HCT116 (cell line): ENCODE measurements around the gene SIGLEC12. TPM values are rescaled to one million over a fixed set of nuclear protein-coding genes. Genes with fewer than 3 reads are reported as not detected.

Experiments used
- ATAC-seq: fragments of 200-7000 bp; cut with Tn5 transposase; 2 replicates; pipeline ENCODE4 v1.9.1; 2020; ENCODE audit warnings: mild to moderate bottlenecking, moderate library complexity
- BruUV-seq: library from RNA; stranded (reverse); fragments of 400-500 nt; replicated peaks from 2 replicates; lab custom pipeline; 2021; lab: Mats Ljungman, UMichigan
- CTCF ChIA-PET: fragments of 300-600 bp; sonication (Branson Sonifier 250); formaldehyde crosslinking; loops from one replicate; lab custom pipeline; 2021; ENCODE audit warnings: antibody characterized with exemption; lab: Charles Lee
- POLR2A ChIA-PET: fragments of 300-600, 350-600 bp; sonication (Branson Sonifier 250); formaldehyde crosslinking; loops from one replicate; lab custom pipeline; 2021; ENCODE audit warnings: antibody characterized with exemption; lab: Charles Lee
- RAD21 ChIA-PET, 2 experiments: fragments of 300-600 bp; sonication (Branson Sonifier 250); formaldehyde crosslinking; loops; one replicate each; lab custom pipeline; 2023; ENCODE audit warnings: low total read pairs in 2 of 2; ENCODE audit not compliant: uncharacterized antibody in 2 of 2, unreplicated experiment in 2 of 2, low non-redundant PET in 1 of 2; lab: Charles Lee
- DNase-seq: peaks from one replicate; pipeline ENCODE4 v3.0.0-alpha.2; 2010; ENCODE audit warnings: low read depth, low spot score
- H2AFZ ChIP-seq: fragments of 200-600 bp; shearing (Covaris generic), sonication (generic); 2 replicates; pipeline ENCODE4 v1.6.1; 2017; ENCODE audit warnings: low read depth, mixed run types, mixed read lengths, antibody characterized with exemption, low read length; ENCODE audit not compliant: poor library complexity, severe bottlenecking
- H3K27ac ChIP-seq: 2 replicates; pipeline ENCODE4 v1.5.1; 2012; ENCODE audit warnings: low read depth, low read length
- H3K27me3 ChIP-seq: fragments of 200-600 bp; sonication (generic); 2 replicates; pipeline ENCODE4 v1.6.1; 2016; ENCODE audit warnings: mixed run types, low read length, mixed read lengths; ENCODE audit not compliant: insufficient read depth
- H3K36me3 ChIP-seq, 2 experiments: fragments of 200-500 bp in 1 of 2; fragments of 200-600 bp in 1 of 2; sonication (Bioruptor generic) in 1 of 2; sonication (generic) in 1 of 2; 2 replicates each; pipeline versions ENCODE4 v1.5.1 to v1.6.1; 2014 to 2016; ENCODE audit warnings: low read length in 2 of 2, inconsistent platforms in 1 of 2, mixed read lengths in 1 of 2, mixed run types in 1 of 2; ENCODE audit not compliant: insufficient read depth in 2 of 2, control insufficient read depth in 1 of 2
- H3K4me1 ChIP-seq, 2 experiments: fragments of 200-600 bp in 1 of 2; sonication (generic) in 1 of 2; 2 replicates each; pipeline versions ENCODE4 v1.5.1 to v1.6.1; 2012 to 2017; ENCODE audit warnings: low read length in 2 of 2, inconsistent platforms in 1 of 2, mild to moderate bottlenecking in 1 of 2, mixed read lengths in 1 of 2, mixed run types in 1 of 2, moderate library complexity in 1 of 2; ENCODE audit not compliant: insufficient read depth in 2 of 2, control insufficient read depth in 1 of 2
- H3K4me2 ChIP-seq: fragments of 200-600 bp; sonication (generic); 2 replicates; pipeline ENCODE4 v1.6.1; 2017; ENCODE audit warnings: mixed run types, low read length, mixed read lengths
- H3K4me3 ChIP-seq, 2 experiments: fragments of 200-600 bp in 1 of 2; sonication (generic) in 1 of 2; replicated peaks in 1 of 2; 2 replicates each; pipeline ENCODE4 v1.5.1; 2011 to 2016; ENCODE audit warnings: low read length in 2 of 2, control low read depth in 1 of 2, low read depth in 1 of 2, mild to moderate bottlenecking in 1 of 2, mixed read lengths in 1 of 2, mixed run types in 1 of 2
- H3K79me2 ChIP-seq: fragments of 200-600 bp; sonication (generic); 2 replicates; pipeline ENCODE4 v1.6.1; 2017; ENCODE audit warnings: mild to moderate bottlenecking, mixed run types, low read length, moderate library complexity, mixed read lengths; ENCODE audit not compliant: insufficient read depth
- H3K9ac ChIP-seq: fragments of 200-600 bp; sonication (generic); 2 replicates; pipeline ENCODE4 v1.6.1; 2016; ENCODE audit warnings: low read length, mixed read lengths
- H3K9me2 ChIP-seq: fragments of 200-600 bp; sonication (generic), shearing (Covaris generic); 2 replicates; pipeline ENCODE4 v1.6.1; 2017; ENCODE audit warnings: mixed run types, mild to moderate bottlenecking, moderate library complexity; ENCODE audit not compliant: insufficient read depth
- H3K9me3 ChIP-seq, 2 experiments: fragments of 200-500 bp in 1 of 2; fragments of 200-600 bp in 1 of 2; sonication (Bioruptor generic) in 1 of 2; sonication (generic) in 1 of 2; 2 replicates each; pipeline ENCODE4 v1.6.1; 2014 to 2017; ENCODE audit warnings: low read length in 2 of 2, mixed read lengths in 2 of 2, inconsistent platforms in 1 of 2, low read depth in 1 of 2, mild to moderate bottlenecking in 1 of 2, mixed run types in 1 of 2, moderate library complexity in 1 of 2; ENCODE audit not compliant: control insufficient read depth in 1 of 2, insufficient read depth in 1 of 2
- H4K20me1 ChIP-seq: fragments of 200-600 bp; sonication (generic), shearing (Covaris generic); 2 replicates; pipeline ENCODE4 v1.6.1; 2017; ENCODE audit warnings: mixed run types, mild to moderate bottlenecking, moderate library complexity; ENCODE audit not compliant: insufficient read depth
- ATF3 ChIP-seq: IDR thresholded peaks from 2 replicates; pipeline ENCODE4 v1.6.1; 2012
- CBX3 ChIP-seq: IDR thresholded peaks from 2 replicates; pipeline ENCODE4 v1.6.1; 2012; ENCODE audit warnings: low read depth
- EZH2 ChIP-seq: fragments of 200-600 bp; sonication (generic); IDR thresholded peaks from 2 replicates; pipeline ENCODE4 v1.6.1; 2017; ENCODE audit warnings: antibody characterized with exemption, mixed run types
- EZH2phosphoT487 ChIP-seq: fragments of 200-600 bp; IDR thresholded peaks from 2 replicates; pipeline ENCODE4 v1.6.1; 2018; ENCODE audit warnings: antibody characterized with exemption, borderline replicate concordance
- JUND ChIP-seq: IDR thresholded peaks from 2 replicates; pipeline ENCODE4 v1.6.1; 2012
- MAX ChIP-seq: IDR thresholded peaks from 2 replicates; pipeline ENCODE4 v1.6.1; 2012
- POLR2AphosphoS5 ChIP-seq: IDR thresholded peaks from 2 replicates; pipeline ENCODE4 v1.6.1; 2011; ENCODE audit warnings: mild to moderate bottlenecking, low read depth, low read length, moderate library complexity
- REST ChIP-seq: IDR thresholded peaks from 2 replicates; pipeline ENCODE4 v1.6.1; 2012; ENCODE audit warnings: low read depth
- SP1 ChIP-seq: IDR thresholded peaks from 2 replicates; pipeline ENCODE4 v1.6.1; 2012; ENCODE audit warnings: low read depth
- ZFX ChIP-seq: fragments of 450-650 bp; IDR thresholded peaks from 2 replicates; pipeline ENCODE4 v1.6.1; 2017
- ZNF274 ChIP-seq: fragments of 200-500 bp; sonication (Bioruptor generic); IDR thresholded peaks from 2 replicates; pipeline ENCODE4 v1.6.1; 2014; ENCODE audit warnings: mild to moderate bottlenecking, low read depth, low read length, inconsistent platforms
- intact Hi-C: fragments of 100-400 bp; cut with micrococcal nuclease; formaldehyde crosslinking; loops from 2 replicates; pipeline ENCODE4 v1.10.0; 2022
- total RNA-seq: library from RNA; stranded (reverse); gene quantifications from one replicate; pipeline ENCODE4 v1.2.1, GENCODE V29; 2021; ENCODE audit not compliant: unreplicated experiment

The SIGLEC12 gene
- total RNA-seq, 1 experiment from 2014 or later, result not detected

- no peak overlapping the region for H3K4me3 ChIP-seq
- no peaks in the 10 kb centered on the region for H3K36me3 ChIP-seq
- no peak overlapping the region for H3K27ac ChIP-seq
- H3K27me3 ChIP-seq, result peaks cover 6% of the 10 kb centered on the region
- DNase-seq (no peak), ATAC-seq (no peak)
- H3K4me1 ChIP-seq, result no peaks in the 10 kb centered on the region
- H3K79me2 ChIP-seq, result no peaks in the 10 kb centered on the region
- ChIA-PET RAD21 (no interaction called here), CTCF (no interaction called here), POLR2A (no interaction called here)
- BruUV-seq, result no TSS peak
- no peak overlapping the region for H3K4me2 ChIP-seq
- no peaks in the 10 kb centered on the region for H4K20me1 ChIP-seq
- intact Hi-C loops, result no loop called here
- no peak for TF ChIP-seq SP1
- no peak for TF ChIP-seq EZH2
- no peak for TF ChIP-seq POLR2AphosphoS5
- TF ChIP-seq MAX, result no peak
- H3K9ac ChIP-seq, result no peak overlapping the region
- H3K9me3 ChIP-seq, result no peaks in the 10 kb centered on the region
- H3K9me2 ChIP-seq, result no peaks in the 10 kb centered on the region
- no peak overlapping the region for H2AFZ ChIP-seq
Observed at GRCh38 chr19:51507640-51508058, 6.0 kb upstream of the SIGLEC12 start.

GRCh38 chr19:51507192-51507591, 5.6 kb upstream of the SIGLEC12 start:
- H3K9me3 ChIP-seq, result no peaks in the 10 kb centered on the region
- CTCF ChIA-PET, result no interaction called here
- H3K27me3 ChIP-seq, result peaks cover 4% of the 10 kb centered on the region
- no peak overlapping the region for H3K9ac ChIP-seq
- no peaks in the 10 kb centered on the region for H3K4me1 ChIP-seq
- no peaks in the 10 kb centered on the region for H4K20me1 ChIP-seq
- DNase-seq (no peak), ATAC-seq (no peak)
- intact Hi-C loops, result no loop called here
- no peak overlapping the region for H3K4me2 ChIP-seq
- no peaks in the 10 kb centered on the region for H3K36me3 ChIP-seq
- no peak overlapping the region for H2AFZ ChIP-seq
- H3K4me3 ChIP-seq, result no peak overlapping the region
- no TSS peak for BruUV-seq
- RAD21 ChIA-PET, result no interaction called here
- no peaks in the 10 kb centered on the region for H3K9me2 ChIP-seq
- H3K27ac ChIP-seq, result no peak overlapping the region
- no peaks in the 10 kb centered on the region for H3K79me2 ChIP-seq
- no peak for TF ChIP-seq ATF3
- TF ChIP-seq CBX3, result no peak
- TF ChIP-seq EZH2phosphoT487, result no peak
- TF ChIP-seq JUND, result no peak
- no peak for TF ChIP-seq ZFX
- no peak for TF ChIP-seq REST
- no peak for TF ChIP-seq ZNF274
- POLR2A ChIA-PET, result no interaction called here
